ENCODE measurements around the gene DTD2. TPM values are rescaled to one million over a fixed set of nuclear protein-coding genes. Genes with fewer than 3 reads are reported as not detected.

The DTD2 gene
- total and polyA plus RNA-seq, 9 of the 15 experiments (the other 6 are each of a cell fraction or from before 2014, with no cell fraction given), result 3.8 to 24.1 (median 15.2) TPM

DNA sequence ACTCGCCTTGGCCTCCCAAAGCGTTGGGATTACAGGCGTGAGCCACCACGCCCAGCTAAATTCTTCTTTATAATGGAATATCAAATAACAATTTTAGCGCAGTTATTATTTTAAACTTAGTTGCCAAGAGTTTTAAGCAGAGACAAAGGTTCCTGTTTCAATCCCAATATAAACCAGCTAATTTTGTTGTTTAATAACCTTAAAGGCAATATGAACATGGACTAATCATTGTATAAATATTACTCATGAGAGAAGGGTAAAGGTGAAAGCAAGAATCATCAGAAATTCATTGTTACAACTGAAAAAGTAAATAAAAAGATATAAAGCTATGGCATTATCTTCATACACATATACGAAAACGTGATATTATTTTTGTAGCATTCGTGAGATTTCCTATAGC lies 8.2 kb downstream of the DTD2 start (continued):
- TF ChIP-seq, protein P1, sequence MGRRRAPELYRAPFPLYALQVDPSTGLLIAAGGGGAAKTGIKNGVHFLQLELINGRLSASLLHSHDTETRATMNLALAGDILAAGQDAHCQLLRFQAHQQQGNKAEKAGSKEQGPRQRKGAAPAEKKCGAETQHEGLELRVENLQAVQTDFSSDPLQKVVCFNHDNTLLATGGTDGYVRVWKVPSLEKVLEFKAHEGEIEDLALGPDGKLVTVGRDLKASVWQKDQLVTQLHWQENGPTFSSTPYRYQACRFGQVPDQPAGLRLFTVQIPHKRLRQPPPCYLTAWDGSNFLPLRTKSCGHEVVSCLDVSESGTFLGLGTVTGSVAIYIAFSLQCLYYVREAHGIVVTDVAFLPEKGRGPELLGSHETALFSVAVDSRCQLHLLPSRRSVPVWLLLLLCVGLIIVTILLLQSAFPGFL (CRISPR knock-in tag; IDR thresholded peaks at IDR 0.05), result no peak
- TF ChIP-seq, protein P2, sequence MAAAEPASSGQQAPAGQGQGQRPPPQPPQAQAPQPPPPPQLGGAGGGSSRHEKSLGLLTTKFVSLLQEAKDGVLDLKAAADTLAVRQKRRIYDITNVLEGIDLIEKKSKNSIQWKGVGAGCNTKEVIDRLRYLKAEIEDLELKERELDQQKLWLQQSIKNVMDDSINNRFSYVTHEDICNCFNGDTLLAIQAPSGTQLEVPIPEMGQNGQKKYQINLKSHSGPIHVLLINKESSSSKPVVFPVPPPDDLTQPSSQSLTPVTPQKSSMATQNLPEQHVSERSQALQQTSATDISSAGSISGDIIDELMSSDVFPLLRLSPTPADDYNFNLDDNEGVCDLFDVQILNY (CRISPR knock-in tag; IDR thresholded peaks at IDR 0.05), result no peak
- TF ChIP-seq, protein P3, sequence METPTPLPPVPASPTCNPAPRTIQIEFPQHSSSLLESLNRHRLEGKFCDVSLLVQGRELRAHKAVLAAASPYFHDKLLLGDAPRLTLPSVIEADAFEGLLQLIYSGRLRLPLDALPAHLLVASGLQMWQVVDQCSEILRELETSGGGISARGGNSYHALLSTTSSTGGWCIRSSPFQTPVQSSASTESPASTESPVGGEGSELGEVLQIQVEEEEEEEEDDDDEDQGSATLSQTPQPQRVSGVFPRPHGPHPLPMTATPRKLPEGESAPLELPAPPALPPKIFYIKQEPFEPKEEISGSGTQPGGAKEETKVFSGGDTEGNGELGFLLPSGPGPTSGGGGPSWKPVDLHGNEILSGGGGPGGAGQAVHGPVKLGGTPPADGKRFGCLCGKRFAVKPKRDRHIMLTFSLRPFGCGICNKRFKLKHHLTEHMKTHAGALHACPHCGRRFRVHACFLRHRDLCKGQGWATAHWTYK (CRISPR knock-in tag; IDR thresholded peaks at IDR 0.05), result no peak
- TF ChIP-seq, protein P4, sequence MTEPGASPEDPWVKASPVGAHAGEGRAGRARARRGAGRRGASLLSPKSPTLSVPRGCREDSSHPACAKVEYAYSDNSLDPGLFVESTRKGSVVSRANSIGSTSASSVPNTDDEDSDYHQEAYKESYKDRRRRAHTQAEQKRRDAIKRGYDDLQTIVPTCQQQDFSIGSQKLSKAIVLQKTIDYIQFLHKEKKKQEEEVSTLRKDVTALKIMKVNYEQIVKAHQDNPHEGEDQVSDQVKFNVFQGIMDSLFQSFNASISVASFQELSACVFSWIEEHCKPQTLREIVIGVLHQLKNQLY (CRISPR knock-in tag; conservative IDR thresholded peaks at IDR 0.05), result no peak
- TF ChIP-seq SIRT6 (IDR thresholded peaks at IDR 0.05; ENCODE audit: low read depth, low read length) (no peak), NFXL1 (CRISPR knock-in tag; IDR thresholded peaks at IDR 0.05) (no peak)

DNA sequence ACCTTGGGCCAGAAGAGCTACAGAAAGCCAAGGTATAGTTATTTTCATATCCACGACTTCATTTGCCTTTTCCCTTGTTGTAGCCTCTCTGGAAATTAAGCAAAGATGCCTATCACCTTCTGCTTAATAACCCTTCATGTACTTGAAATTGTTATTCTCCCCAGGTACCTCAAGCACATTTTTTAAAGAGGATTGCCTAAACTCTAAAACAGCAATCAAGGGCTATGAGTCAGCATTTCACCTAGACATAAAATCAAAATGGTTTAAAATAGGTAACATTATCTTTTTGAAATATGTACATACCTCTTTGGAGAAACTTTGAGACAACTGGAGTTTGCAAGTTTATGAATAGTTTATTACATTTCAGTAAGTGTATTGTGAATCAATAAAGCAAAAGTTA lies 11.6 kb downstream of the DTD2 start:
- CTCF ChIA-PET (ENCODE audit: low intra/inter-chr PET ratio), result no interaction called here
- intact Hi-C loops (cut with micrococcal nuclease), result no loop called here
- no peaks in the 10 kb centered on the region for H3K27me3 ChIP-seq (ENCODE audit: control insufficient read depth in 2 of 2, insufficient read depth in 2 of 2, low read length in 2 of 2)
- FAIRE-seq, result no peak
- 86% methylated on average over 1 of the region's 1 CpG for WGBS (ENCODE audit: insufficient coverage, low coverage, missing lambda C conversion rate)
- no peak overlapping the region for H2AFZ ChIP-seq (ENCODE audit: low read depth, low read length)
- no peak for DNase-seq (ENCODE audit: extremely low read depth in 1 of 4, low spot score in 3 of 4)
- H3K27ac ChIP-seq (ENCODE audit: extremely low read depth, low read depth, low read length), result no peak overlapping the region
- H3K9ac ChIP-seq (ENCODE audit: insufficient read depth in 1 of 2, low read depth in 2 of 2, low read length in 2 of 2), result no peak overlapping the region
- H3K9me3 ChIP-seq (replicated peaks; ENCODE audit: control insufficient read depth, insufficient read depth, low read depth, low read length), result no peaks in the 10 kb centered on the region
- BruUV-seq (replicated peaks), result no TSS peak
- H3K36me3 ChIP-seq (ENCODE audit: control insufficient read depth, insufficient read depth, low read length), result peaks cover 21% of the 10 kb centered on the region; the same call in 2 of the 3 replicates
- no peak overlapping the region for H3K4me3 ChIP-seq
- H4K20me1 ChIP-seq (replicated peaks; ENCODE audit: control insufficient read depth, insufficient read depth, low read length), result no peaks in the 10 kb centered on the region
- no peak overlapping the region for H3K4me2 ChIP-seq (ENCODE audit: insufficient read depth, low read length)
- H3K4me1 ChIP-seq (replicated peaks in 1 of 2; ENCODE audit: control insufficient read depth in 2 of 2, insufficient read depth in 2 of 2, low read length in 2 of 2), result no peaks in the 10 kb centered on the region
- POLR2A ChIA-PET, result interaction anchor here (1.0 kb wide), 1 partner anchor 12 kb away, joined by 4 read pairs; the partner anchor contains the start of gene DTD2
- H3K79me2 ChIP-seq (ENCODE audit: control insufficient read depth, insufficient read depth, low read length), result no peaks in the 10 kb centered on the region
- in situ Hi-C loops (cut with MboI), result no loop called here
- ATAC-seq, result no peak
- no peaks in the 10 kb centered on the region for H3K9me1 ChIP-seq (ENCODE audit: control insufficient read depth, insufficient read depth, low read length)
- TF ChIP-seq ZNF175 (CRISPR knock-in tag; IDR thresholded peaks at IDR 0.05; ENCODE audit: low read depth) (no peak), ZFX (CRISPR knock-in tag; IDR thresholded peaks at IDR 0.05) (no peak), ZNF507 (tag; conservative IDR thresholded peaks at IDR 0.05) (no peak), HDAC8 (tag; IDR thresholded peaks at IDR 0.05) (no peak), NR2F6 (CRISPR knock-in tag; IDR thresholded peaks at IDR 0.05) (no peak), MAFG (tag; conservative IDR thresholded peaks at IDR 0.05) (0 out of 2 replicates have a peak, but pooled peaks have one; percentile 23), ZBTB7A (IDR thresholded peaks at IDR 0.05; ENCODE audit: borderline replicate concordance, control insufficient read depth, low read depth, low read length) (no peak), NCOA2 (IDR thresholded peaks at IDR 0.05; ENCODE audit: partially characterized antibody in 2 of 2) (no peak), STAG1 (CRISPR knock-in tag; IDR thresholded peaks at IDR 0.05; ENCODE audit: borderline replicate concordance) (no peak), C11orf30 (IDR thresholded peaks at IDR 0.05; ENCODE audit: low read depth) (peak; percentile 55; the same call in 1 of the 2 replicates), ZKSCAN3 (CRISPR knock-in tag; IDR thresholded peaks at IDR 0.05) (no peak)
